Activated CD4-positive, alpha-beta T cell treated with anti-CD3 and anti-CD28 coated beads for 1 hour (primary cell): Measurements from ENCODE around the gene CD19.
"Not testable (repeated sequence)": the region's sequence is repeated elsewhere in the genome, so short reads cannot be mapped to it uniquely, and the experiment has no call there.

Source experiments
- DNase-seq: peaks from one replicate; pipeline ENCODE4 v3.0.0-alpha.2; 2020

The CD19 gene

DNA sequence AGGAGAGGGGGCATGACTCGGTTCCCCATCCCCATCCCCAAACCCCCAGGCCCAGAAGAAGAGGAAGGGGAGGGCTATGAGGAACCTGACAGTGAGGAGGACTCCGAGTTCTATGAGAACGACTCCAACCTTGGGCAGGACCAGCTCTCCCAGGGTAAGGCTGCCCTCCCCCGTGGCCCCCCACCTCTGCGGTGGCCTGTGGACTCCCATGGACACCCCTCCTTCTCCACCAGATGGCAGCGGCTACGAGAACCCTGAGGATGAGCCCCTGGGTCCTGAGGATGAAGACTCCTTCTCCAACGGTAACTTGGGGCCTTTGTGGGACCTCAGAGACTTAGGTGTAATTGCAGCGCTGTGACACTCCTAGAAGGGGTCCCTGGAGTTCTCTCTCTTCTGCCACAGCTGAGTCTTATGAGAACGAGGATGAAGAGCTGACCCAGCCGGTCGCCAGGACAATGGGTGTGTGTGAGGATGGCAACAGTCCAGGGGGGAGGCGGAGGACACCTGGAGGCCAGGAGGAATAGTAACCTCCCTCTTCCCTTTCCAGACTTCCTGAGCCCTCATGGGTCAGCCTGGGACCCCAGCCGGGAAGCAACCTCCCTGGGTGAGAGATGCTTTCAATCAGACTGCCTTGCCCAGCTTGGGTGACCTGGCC, 5.6 kb downstream of the CD19 start:
- no peak for DNase-seq

GRCh38 chr16:28938721-28939120, 7.0 kb downstream of the CD19 start:
- DNase-seq = no peak

- DNase-seq = not testable (repeated sequence)
These were observed 8.1 kb downstream of the CD19 start for GRCh38 chr16:28939825-28940224.

DNA sequence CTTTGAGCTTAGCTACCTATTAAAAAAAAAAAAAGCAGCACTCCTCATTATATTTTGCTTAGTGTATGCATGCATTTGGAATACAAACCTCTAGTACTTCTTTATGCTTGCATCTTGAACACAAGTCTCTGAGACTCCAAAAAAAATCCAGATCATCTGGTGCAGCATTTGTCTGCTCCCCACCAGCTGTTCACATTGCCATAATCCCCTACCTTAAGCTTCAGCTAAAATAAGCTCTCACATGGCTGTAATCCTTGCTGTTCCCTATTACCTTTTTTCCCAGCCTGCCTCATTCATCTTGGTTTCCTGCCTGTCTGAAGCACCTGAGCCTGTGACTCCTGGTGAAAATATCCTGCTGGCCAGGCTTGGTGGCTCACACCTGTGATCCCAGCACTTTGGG, 11.5 kb downstream of the CD19 start:
- DNase-seq = no peak

DNA sequence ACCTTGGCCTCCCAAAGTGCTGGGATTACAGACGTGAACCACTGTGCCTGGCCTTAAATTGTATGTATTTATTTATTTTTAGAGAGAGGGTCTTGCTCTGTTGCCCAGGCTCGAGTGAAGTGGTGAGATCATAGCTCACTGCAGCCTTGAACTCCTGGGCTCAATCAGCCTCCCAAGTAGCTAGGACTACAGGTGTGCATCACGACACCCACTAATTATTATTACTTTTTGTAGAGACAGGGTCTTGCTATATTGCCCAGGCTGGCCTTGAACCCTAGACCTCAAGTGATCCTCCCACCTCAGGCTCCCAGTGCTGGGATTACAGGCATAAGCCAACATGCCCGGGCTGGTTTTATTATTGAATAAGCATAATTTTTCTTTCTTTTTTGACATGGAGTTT, 14.9 kb downstream of the CD19 start:
- no peak for DNase-seq

- peak; percentile 99 for DNase-seq
These were observed 19.1 kb downstream of the CD19 start, which contains the start of gene NFATC2IP for GRCh38 chr16:28950648-28951409. NFATC2IP (plus strand) TSS chr16:28950937; CDS start chr16:28951012, 75 bp downstream.

DNA sequence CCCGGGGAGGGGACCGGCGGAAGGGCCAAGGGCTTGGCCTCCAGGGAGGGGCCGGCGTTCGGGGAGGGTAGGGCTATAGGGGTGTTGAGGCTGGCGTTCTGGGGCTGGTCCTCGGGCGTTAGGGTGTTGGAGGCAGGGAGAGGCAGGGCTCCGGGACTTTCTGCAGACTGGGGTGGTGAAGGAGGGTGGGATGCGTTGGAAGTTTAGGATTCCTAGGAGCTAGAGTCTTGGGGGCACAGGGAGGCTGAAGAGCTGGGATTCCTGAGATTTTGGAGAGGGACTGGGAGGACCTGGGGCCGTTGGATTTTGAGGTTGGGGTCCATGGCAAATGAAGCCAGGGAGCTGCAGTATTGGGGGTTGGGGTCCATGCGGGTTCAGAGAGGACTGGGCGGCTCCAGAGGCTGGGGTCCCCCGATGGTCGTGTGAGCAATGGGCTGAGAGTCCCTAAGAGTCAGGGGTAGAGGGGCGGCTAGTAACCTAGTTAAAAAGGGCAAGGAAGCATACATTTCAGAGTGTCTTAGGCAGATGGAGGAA, 19.7 kb downstream of the CD19 start:
- no peak for DNase-seq

GRCh38 chr16:28958216-28958615, 26.4 kb downstream of the CD19 start:
- no peak for DNase-seq

GRCh38 chr16:28958836-28959235, 27.1 kb downstream of the CD19 start:
- DNase-seq = no peak

GRCh38 chr16:28964072-28964471, 32.3 kb downstream of the CD19 start:
- DNase-seq = no peak

DNA sequence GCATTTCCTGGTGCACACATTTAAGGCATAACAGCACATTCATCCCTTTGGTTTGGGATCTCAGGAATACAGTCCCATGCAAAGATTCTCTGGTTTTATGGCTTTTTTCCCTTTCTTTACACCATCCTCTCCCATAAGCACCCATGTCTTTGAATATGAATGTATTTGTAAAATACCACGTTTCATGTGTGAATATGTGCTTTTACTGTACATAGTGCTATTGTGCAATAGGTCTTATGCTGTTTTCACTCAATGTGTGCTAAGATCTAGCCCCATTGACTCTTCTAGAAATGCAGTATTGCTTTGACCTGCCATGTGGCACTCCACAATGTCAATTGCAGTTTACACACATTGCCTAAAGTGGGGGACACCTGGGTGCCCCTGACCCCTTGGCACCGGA, 32.7 kb downstream of the CD19 start:
- DNase-seq = no peak

GRCh38 chr16:28967156-28967555, 35.4 kb downstream of the CD19 start:
- no peak for DNase-seq

GRCh38 chr16:28969696-28970095, 37.9 kb downstream of the CD19 start:
- DNase-seq = not testable (repeated sequence)

GRCh38 chr16:28974007-28974436, 42.3 kb downstream of the CD19 start:
- no peak for DNase-seq

GRCh38 chr16:28974437-28975157, 42.8 kb downstream of the CD19 start, which contains the start of gene SPNS1:
SPNS1 (plus strand) TSS chr16:28974778; CDS start chr16:28975152, 374 bp downstream.
- peak; percentile 84 for DNase-seq

DNA sequence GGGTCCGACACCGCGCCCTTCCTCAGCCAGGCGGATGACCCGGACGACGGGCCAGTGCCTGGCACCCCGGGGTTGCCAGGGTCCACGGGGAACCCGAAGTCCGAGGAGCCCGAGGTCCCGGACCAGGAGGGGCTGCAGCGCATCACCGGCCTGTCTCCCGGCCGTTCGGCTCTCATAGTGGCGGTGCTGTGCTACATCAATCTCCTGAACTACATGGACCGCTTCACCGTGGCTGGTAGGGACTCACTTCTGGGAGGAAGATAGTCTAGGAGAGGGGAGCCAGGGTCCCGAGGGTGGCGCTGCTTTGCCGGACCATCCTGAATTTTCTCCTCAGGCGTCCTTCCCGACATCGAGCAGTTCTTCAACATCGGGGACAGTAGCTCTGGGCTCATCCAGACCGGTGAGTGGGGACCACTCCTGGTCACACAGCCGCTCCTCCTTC, 43.4 kb downstream of the CD19 start:
- no peak for DNase-seq

DNA sequence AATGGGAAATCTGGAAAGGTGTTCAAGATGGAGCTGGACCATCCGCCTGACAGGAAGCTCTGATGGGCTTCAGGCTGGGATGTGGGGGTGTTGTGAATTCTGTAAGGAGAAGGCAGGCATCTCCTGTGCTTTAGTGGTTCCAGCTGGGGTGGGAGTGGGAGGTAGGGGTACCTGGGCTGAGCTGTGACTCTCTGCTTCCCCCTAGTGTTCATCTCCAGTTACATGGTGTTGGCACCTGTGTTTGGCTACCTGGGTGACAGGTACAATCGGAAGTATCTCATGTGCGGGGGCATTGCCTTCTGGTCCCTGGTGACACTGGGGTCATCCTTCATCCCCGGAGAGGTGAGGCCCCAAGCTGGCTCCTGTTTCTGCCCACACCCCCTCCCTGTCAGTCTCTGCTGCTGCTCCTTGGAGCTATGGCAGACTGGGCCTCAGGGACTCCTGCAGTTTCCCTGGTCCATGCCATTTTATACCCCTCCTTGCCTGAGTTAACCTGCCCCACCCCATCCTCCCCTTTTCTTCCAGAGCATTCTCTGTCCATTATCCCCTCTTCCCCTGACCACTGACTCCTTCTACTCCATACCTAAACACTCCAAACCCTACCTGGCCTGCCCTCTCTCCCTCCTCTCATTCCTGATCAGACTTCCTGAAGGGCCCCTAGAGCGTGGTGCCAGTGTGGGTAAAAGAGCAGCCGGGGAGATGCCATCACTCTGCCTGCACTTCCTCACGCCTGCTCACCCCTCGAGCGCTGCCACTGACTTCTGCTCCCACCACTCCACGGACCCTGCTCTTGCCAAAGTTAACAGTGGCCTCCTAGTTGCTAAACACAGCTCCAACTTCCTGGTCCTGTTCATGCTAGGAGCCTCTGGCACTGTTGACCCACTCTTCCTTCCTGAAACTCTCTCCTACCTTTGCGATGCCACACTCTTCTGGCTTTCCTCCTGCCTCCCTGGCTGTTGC, 46.2 kb downstream of the CD19 start:
- no peak for DNase-seq

- not testable (repeated sequence) for DNase-seq
These were observed 48.6 kb downstream of the CD19 start for GRCh38 chr16:28980330-28980729.

- DNase-seq = no peak
These were observed 49.2 kb downstream of the CD19 start for GRCh38 chr16:28980929-28981328.

DNA sequence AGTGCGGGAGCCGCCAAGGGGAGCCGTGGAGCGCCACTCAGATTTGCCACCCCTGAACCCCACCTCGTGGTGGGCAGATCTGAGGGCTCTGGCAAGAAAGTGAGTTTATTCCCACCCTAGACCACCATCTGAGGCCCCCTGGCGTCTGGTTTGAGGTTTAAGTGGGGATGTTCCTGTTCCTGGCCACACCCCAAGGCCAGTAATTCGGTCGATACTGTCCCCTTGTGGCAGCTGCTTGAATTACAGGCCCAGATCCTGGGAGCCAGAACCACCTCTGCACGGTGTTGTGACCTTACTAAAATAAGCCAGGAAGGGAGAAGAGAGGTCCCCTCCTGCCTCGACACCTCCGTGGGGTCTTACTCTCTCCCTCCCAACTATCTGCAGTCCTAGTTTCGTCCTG, 49.7 kb downstream of the CD19 start:
- DNase-seq = no peak

- no peak for DNase-seq
These were observed 50.6 kb downstream of the CD19 start for GRCh38 chr16:28982418-28982817.

DNA sequence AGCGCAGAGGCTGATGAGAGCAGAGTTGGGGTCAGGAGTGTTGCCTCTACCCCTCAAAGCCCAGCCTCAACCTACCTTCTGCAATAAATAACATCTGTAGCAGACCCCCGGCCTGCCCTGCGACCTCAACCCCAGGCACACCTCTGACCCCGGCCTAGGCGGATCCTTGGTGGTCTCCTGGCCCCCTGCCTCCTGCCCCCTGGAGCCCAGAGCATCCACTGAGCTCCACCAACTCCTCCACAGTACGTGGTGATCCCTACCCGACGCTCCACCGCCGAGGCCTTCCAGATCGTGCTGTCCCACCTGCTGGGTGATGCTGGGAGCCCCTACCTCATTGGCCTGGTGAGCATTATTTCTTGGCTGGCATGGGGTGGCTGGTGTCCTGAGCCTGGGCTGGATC, 51.2 kb downstream of the CD19 start:
- no peak for DNase-seq
